Duodenal mucosa (tissue), 2 donors: ENCODE results near the gene BST1.

Source experiments
- H3K27ac ChIP-seq: one replicate; pipeline ENCODE4 v1.7.0; 2013; ENCODE audit warnings: low read depth, low read length
- H3K27me3 ChIP-seq, 2 donors: one replicate each; pipeline ENCODE4 v1.7.0; 2013; ENCODE audit warnings: low read length in 2 of 2, control low read depth in 1 of 2; ENCODE audit not compliant: insufficient read depth in 2 of 2, control insufficient read depth in 1 of 2
- H3K36me3 ChIP-seq, 2 donors: one replicate each; pipeline ENCODE4 v1.7.0; 2013; ENCODE audit warnings: low read length in 2 of 2, control low read depth in 1 of 2; ENCODE audit not compliant: insufficient read depth in 2 of 2, control insufficient read depth in 1 of 2
- H3K4me1 ChIP-seq, 2 donors: one replicate each; pipeline ENCODE4 v1.7.0; 2013; ENCODE audit warnings: low read length in 2 of 2, control low read depth in 1 of 2; ENCODE audit not compliant: insufficient read depth in 2 of 2, control insufficient read depth in 1 of 2
- H3K4me3 ChIP-seq, 2 donors: one replicate each; pipeline ENCODE4 v1.7.0; 2013; ENCODE audit warnings: low read length in 2 of 2, low read depth in 1 of 2
- H3K9ac ChIP-seq, 2 donors: one replicate each; pipeline ENCODE4 v1.7.0; 2013; ENCODE audit warnings: low read length in 2 of 2, low read depth in 1 of 2
- H3K9me3 ChIP-seq, 2 donors: one replicate each; pipeline ENCODE4 v1.7.0; 2013; ENCODE audit warnings: low read length in 2 of 2, control low read depth in 1 of 2; ENCODE audit not compliant: control insufficient read depth in 1 of 2

The BST1 gene

DNA sequence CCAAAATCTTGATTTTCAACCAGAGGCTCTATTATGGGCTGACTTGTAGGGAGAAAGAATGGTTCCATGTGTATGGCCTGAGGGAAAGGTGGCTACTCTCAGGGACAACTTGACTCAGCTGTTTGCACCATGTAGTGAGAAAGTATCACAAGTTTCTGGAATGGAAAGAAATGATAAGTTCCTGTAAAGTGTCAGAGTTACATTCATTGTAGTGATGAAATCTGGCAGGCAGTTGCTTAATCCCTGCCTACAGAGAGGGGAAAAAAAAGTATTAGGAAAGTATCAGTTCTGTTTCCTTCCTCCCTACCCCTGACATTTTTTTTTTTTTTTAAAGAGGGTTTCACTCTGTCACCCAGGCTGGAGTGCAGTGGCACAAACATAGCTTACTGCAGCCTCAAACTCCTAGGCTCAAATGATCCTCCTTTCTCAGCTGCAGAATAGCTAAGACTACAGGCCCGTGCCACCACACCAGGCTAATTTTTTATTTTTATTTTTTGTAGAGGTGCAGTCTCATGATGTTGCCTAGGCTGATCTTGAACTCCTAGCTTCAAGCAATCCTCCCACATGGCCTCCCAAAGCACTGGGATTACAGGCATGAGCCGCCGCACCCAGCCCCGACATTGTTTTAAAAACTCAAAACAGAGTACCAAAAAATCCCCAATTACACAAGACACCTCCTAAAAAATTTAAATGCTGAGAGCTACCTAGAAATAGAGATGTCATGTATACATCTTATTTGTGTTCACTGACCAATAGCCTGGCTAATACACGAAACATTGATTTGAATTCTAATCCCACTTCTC lies 42.9 kb upstream of the BST1 start:
- no peak overlapping the region for H3K4me3 ChIP-seq
- no peak overlapping the region for H3K9ac ChIP-seq
- no peaks in the 10 kb centered on the region for H3K9me3 ChIP-seq
- H3K27ac ChIP-seq, result no peak overlapping the region
- H3K27me3 ChIP-seq, result no peaks in the 10 kb centered on the region
- peaks cover 4 to 16% of the 10 kb centered on the region in 2 donors for H3K4me1 ChIP-seq
- H3K36me3 ChIP-seq, result no peaks in the 10 kb centered on the region

DNA sequence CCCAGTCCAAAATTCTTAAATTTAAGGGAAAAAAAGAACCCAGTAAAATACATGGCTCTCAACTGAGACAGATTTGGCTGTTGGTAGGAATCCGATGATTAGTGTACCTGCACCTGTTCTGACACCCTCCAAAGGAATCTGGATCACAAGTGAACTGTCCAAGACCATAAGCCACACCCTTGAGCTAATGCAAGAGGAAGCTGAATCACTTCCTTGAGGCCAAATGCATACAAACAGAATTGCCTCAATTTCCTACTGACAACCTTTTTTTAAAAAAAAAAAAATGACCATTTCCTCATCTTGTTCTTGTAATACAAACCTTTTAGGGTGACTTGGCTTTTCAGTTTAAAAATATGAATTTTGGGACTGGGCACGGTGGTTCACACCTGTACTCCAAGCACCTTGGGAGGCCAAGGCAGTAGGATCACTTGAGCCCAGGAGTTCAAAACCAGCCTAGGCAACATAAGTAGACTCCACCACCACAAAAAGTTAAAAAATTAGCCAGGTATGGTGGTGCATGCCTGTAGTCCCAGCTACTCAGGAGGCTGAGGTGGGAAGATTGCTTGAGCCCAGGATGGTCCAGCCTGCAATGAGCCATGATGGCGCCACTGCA lies 37.0 kb upstream of the BST1 start:
- Histone ChIP-seq H3K9ac (no peak overlapping the region), H3K27ac (no peak overlapping the region), H3K36me3 (no peaks in the 10 kb centered on the region), H3K4me1 (peaks cover 3 to 4% of the 10 kb centered on the region in 2 donors), H3K4me3 (no peak overlapping the region), H3K27me3 (no peaks in the 10 kb centered on the region), H3K9me3 (no peaks in the 10 kb centered on the region)

- no peak overlapping the region for H3K9ac ChIP-seq
- H3K4me1 ChIP-seq, result peaks cover 3 to 4% of the 10 kb centered on the region in 2 donors
- H3K36me3 ChIP-seq, result no peaks in the 10 kb centered on the region
- no peak overlapping the region for H3K4me3 ChIP-seq
- no peaks in the 10 kb centered on the region for H3K9me3 ChIP-seq
- H3K27me3 ChIP-seq, result no peaks in the 10 kb centered on the region
- no peak overlapping the region for H3K27ac ChIP-seq
These were observed 35.9 kb upstream of the BST1 start for GRCh38 chr4:15667006-15667405.

GRCh38 chr4:15668566-15669435 lies 34.1 kb upstream of the BST1 start:
- Histone ChIP-seq H3K27ac (no peak overlapping the region), H3K9me3 (no peaks in the 10 kb centered on the region), H3K36me3 (no peaks in the 10 kb centered on the region), H3K9ac (no peak overlapping the region), H3K4me1 (peaks cover 3 to 4% of the 10 kb centered on the region in 2 donors), H3K27me3 (no peaks in the 10 kb centered on the region), H3K4me3 (no peak overlapping the region)

DNA sequence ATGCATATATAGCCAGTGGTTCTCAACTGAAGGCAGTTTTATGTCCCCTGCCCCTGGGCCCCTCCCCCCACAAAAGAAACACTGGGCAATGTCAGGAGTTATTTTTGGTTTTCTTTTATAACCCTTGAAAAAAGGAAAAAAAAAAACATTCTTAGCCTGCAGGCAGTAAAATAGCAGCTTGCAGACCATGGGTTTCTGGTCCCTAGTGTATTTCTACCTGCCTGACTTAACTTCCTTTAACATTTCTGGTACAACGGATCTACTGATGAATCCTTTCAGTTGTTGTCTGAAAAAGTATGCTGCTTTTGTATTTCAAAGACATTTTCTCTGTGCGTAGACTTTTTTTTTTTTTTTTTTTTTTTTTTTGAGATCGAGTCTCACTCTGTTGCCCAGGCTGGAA lies 32.3 kb upstream of the BST1 start:
- Histone ChIP-seq H3K9me3 (no peaks in the 10 kb centered on the region), H3K36me3 (no peaks in the 10 kb centered on the region), H3K4me1 (peaks cover 3 to 4% of the 10 kb centered on the region in 2 donors), H3K27ac (no peak overlapping the region), H3K4me3 (no peak overlapping the region), H3K9ac (no peak overlapping the region), H3K27me3 (no peaks in the 10 kb centered on the region)

DNA sequence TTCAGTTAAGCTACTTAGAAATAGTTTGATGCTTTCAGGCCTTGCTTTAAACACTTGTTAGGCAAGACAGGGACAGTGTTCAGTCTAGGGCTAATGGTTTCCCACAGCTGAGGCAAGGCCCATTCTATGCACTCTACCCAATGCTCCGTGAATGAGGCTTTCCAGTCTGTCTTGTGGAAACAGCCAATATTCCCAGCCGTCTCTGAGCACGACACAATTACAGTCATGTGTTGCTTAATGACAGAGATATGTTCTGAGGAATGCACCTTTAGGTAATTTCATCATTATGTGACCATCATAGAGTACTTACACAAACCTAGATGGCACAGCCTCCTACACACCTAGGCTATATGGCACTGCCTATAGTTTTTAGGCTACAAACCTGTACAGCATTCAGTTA lies 30.8 kb upstream of the BST1 start:
- H3K4me1 ChIP-seq, result peaks cover 2 to 3% of the 10 kb centered on the region in 2 donors
- H3K36me3 ChIP-seq, result no peaks in the 10 kb centered on the region
- H3K9ac ChIP-seq, result no peak overlapping the region
- no peaks in the 10 kb centered on the region for H3K27me3 ChIP-seq
- H3K9me3 ChIP-seq, result no peaks in the 10 kb centered on the region
- no peak overlapping the region for H3K27ac ChIP-seq
- no peak overlapping the region for H3K4me3 ChIP-seq

GRCh38 chr4:15673337-15673736 lies 29.5 kb upstream of the BST1 start:
- no peak overlapping the region for H3K4me3 ChIP-seq
- H3K4me1 ChIP-seq, result peaks cover 7 to 13% of the 10 kb centered on the region in 2 donors
- no peak overlapping the region for H3K27ac ChIP-seq
- H3K9ac ChIP-seq, result no peak overlapping the region
- H3K36me3 ChIP-seq, result no peaks in the 10 kb centered on the region
- H3K27me3 ChIP-seq, result no peaks in the 10 kb centered on the region
- no peaks in the 10 kb centered on the region for H3K9me3 ChIP-seq

GRCh38 chr4:15674046-15674445 lies 28.8 kb upstream of the BST1 start:
- no peaks in the 10 kb centered on the region for H3K9me3 ChIP-seq

GRCh38 chr4:15674926-15675325 lies 27.9 kb upstream of the BST1 start:
- Histone ChIP-seq H3K36me3 (no peaks in the 10 kb centered on the region), H3K9me3 (no peaks in the 10 kb centered on the region), H3K4me3 (no peak overlapping the region), H3K27me3 (no peaks in the 10 kb centered on the region), H3K27ac (no peak overlapping the region), H3K9ac (no peak overlapping the region), H3K4me1 (peaks cover 7 to 19% of the 10 kb centered on the region in 2 donors)

More at GRCh38 chr4:15674046-15674445, 28.8 kb upstream of the BST1 start:
- Histone ChIP-seq H3K27ac (no peak overlapping the region), H3K36me3 (no peaks in the 10 kb centered on the region), H3K9ac (no peak overlapping the region), H3K27me3 (no peaks in the 10 kb centered on the region), H3K4me3 (no peak overlapping the region), H3K4me1 (peaks cover 7 to 14% of the 10 kb centered on the region in 2 donors)

- Histone ChIP-seq H3K36me3 (no peaks in the 10 kb centered on the region), H3K9ac (no peak overlapping the region), H3K4me1 (peaks cover 7 to 23% of the 10 kb centered on the region in 2 donors), H3K4me3 (no peak overlapping the region), H3K27me3 (no peaks in the 10 kb centered on the region), H3K9me3 (no peaks in the 10 kb centered on the region), H3K27ac (no peak overlapping the region)
These were observed 27.5 kb upstream of the BST1 start for GRCh38 chr4:15675356-15675755.
